A549 (cell line): ENCODE results near the gene SPSB3. TPM values are rescaled to one million over a fixed set of nuclear protein-coding genes. Genes with fewer than 3 reads are reported as not detected.

Experiments used
- ATAC-seq, 2 experiments: fragments of 200-7000 bp in 1 of 2; fragments of >200 bp in 1 of 2; cut with Nextera tagmentation in 1 of 2; cut with Tn5 transposase in 1 of 2; 3 replicates each; pipeline versions ENCODE4 v1.8.0 to v1.9.1; 2018 to 2020; ENCODE audit warnings: mild to moderate bottlenecking in 1 of 2, moderate library complexity in 1 of 2
- CTCF ChIA-PET: fragments of 300-600 bp; sonication (Branson Sonifier 250); formaldehyde crosslinking; extraction: SDS; loops from one replicate; lab custom pipeline; 2021; ENCODE audit warnings: antibody characterized with exemption, inconsistent platforms; lab: Yijun Ruan, JAX
- POLR2A ChIA-PET: fragments of 350-600 bp; formaldehyde crosslinking; extraction: SDS; loops from one replicate; lab custom pipeline; 2021; ENCODE audit warnings: antibody characterized with exemption, inconsistent platforms; lab: Yijun Ruan, JAX
- DNase-seq, 2 experiments: peaks; one replicate each; pipeline versions ENCODE4 v3.0.0 to v3.0.0-alpha.2; 2011 to 2016; ENCODE audit warnings: low read depth in 1 of 2, low spot score in 1 of 2
- FAIRE-seq: peaks from 2 replicates; lab custom pipeline; 2011; peaks lifted over from hg19 to GRCh38; lab: Jason Lieb, UNC
- H3K27ac ChIP-seq, 2 experiments: fragments of >200 bp; sonication (Bioruptor Twin); formaldehyde crosslinking; 3 replicates each; pipeline ENCODE4 v1.5.1; 2016 to 2017
- H3K4me1 ChIP-seq: fragments of >200 bp; sonication (Bioruptor Twin); formaldehyde crosslinking; 3 replicates; pipeline ENCODE4 v1.6.1; 2016
- H3K4me2 ChIP-seq: fragments of >200 bp; sonication (Bioruptor Twin); formaldehyde crosslinking; 3 replicates; pipeline ENCODE4 v1.6.1; 2016
- H3K4me3 ChIP-seq: fragments of >200 bp; sonication (Bioruptor Twin); formaldehyde crosslinking; 3 replicates; pipeline ENCODE4 v1.5.1; 2016
- H3K9me3 ChIP-seq: fragments of >200 bp; sonication (Bioruptor Twin); formaldehyde crosslinking; 3 replicates; pipeline ENCODE4 v1.6.1; 2016
- CBX2 ChIP-seq: fragments of 200-600 bp; sonication (generic); IDR thresholded peaks from 2 replicates; pipeline ENCODE4 v1.6.1; 2016; ENCODE audit warnings: low read depth, mild to moderate bottlenecking, borderline replicate concordance
- CHD2 ChIP-seq: fragments of 150-350 bp; IDR thresholded peaks from 2 replicates; pipeline ENCODE4 v1.6.1; 2014; ENCODE audit warnings: low read length; ENCODE audit not compliant: partially characterized antibody
- CHD4 ChIP-seq: fragments of 200-600 bp; sonication (generic); IDR thresholded peaks from 2 replicates; pipeline ENCODE4 v1.6.1; 2016; ENCODE audit warnings: antibody characterized with exemption, mild to moderate bottlenecking, borderline replicate concordance
- EHF ChIP-seq: fragments of 250-450 bp; sonication (Bioruptor Pico); IDR thresholded peaks from 2 replicates; pipeline ENCODE4 v1.5.0; 2020; ENCODE audit warnings: mild to moderate bottlenecking
- EHMT2 ChIP-seq: fragments of 200-600 bp; sonication (generic); IDR thresholded peaks from 2 replicates; pipeline ENCODE4 v1.6.1; 2016; ENCODE audit warnings: antibody characterized with exemption, low read depth, mild to moderate bottlenecking, moderate library complexity
- ELK1 ChIP-seq: fragments of 150-350 bp; IDR thresholded peaks from 2 replicates; pipeline ENCODE4 v1.6.1; 2014; ENCODE audit warnings: low read depth, mild to moderate bottlenecking, low read length
- EP300 ChIP-seq, 2 experiments: fragments of >200 bp; sonication (Bioruptor Twin); formaldehyde crosslinking; IDR thresholded peaks; 2 replicates in 1 of 2; 3 replicates in 1 of 2; pipeline ENCODE4 v1.6.1; 2016 to 2017
- ESRRA ChIP-seq: fragments of 150-350 bp; IDR thresholded peaks from 2 replicates; pipeline ENCODE4 v1.6.1; 2014; ENCODE audit warnings: mild to moderate bottlenecking, low read length, borderline replicate concordance
- FOSB ChIP-seq: fragments of 250-450 bp; sonication (Bioruptor Pico); IDR thresholded peaks from 2 replicates; pipeline ENCODE4 v1.5.0; 2020; ENCODE audit warnings: mild to moderate bottlenecking, moderate library complexity
- FOXS1 ChIP-seq: fragments of 250-450 bp; sonication (Bioruptor Pico); IDR thresholded peaks from 2 replicates; pipeline ENCODE4 v1.5.0; 2020; ENCODE audit warnings: mild to moderate bottlenecking, moderate library complexity
- HES2 ChIP-seq: fragments of >200 bp; sonication (Bioruptor Twin); formaldehyde crosslinking; IDR thresholded peaks from 2 replicates; pipeline ENCODE4 v1.6.1; 2016
- HEYL ChIP-seq: fragments of 250-450 bp; sonication (Bioruptor Pico); IDR thresholded peaks from 2 replicates; pipeline ENCODE4 v1.8.0; 2021; ENCODE audit warnings: mild to moderate bottlenecking, moderate library complexity
- HOXB5 ChIP-seq: fragments of 250-450 bp; sonication (Bioruptor Pico); IDR thresholded peaks from 2 replicates; pipeline ENCODE4 v1.5.0; 2020; ENCODE audit warnings: mild to moderate bottlenecking, moderate library complexity
- JUN ChIP-seq, 2 experiments: fragments of >200 bp; sonication (Bioruptor Twin); formaldehyde crosslinking; IDR thresholded peaks; 2 replicates in 1 of 2; 3 replicates in 1 of 2; pipeline ENCODE4 v1.6.1; 2016 to 2017
- JUNB ChIP-seq: fragments of >200 bp; sonication (Bioruptor Twin); formaldehyde crosslinking; IDR thresholded peaks from 2 replicates; pipeline ENCODE4 v1.6.1; 2016
- KDM1A ChIP-seq: fragments of 200-600 bp; sonication (generic); IDR thresholded peaks from 2 replicates; pipeline ENCODE4 v1.6.1; 2016; ENCODE audit warnings: low read depth, mild to moderate bottlenecking
- KDM5A ChIP-seq: fragments of 200-600 bp; sonication (generic); IDR thresholded peaks from 2 replicates; pipeline ENCODE4 v1.6.1; 2016; ENCODE audit warnings: antibody characterized with exemption, mild to moderate bottlenecking
- MAFK ChIP-seq: fragments of 450-650 bp; IDR thresholded peaks from 2 replicates; pipeline ENCODE4 v1.6.1; 2014; ENCODE audit not compliant: partially characterized antibody
- MAZ ChIP-seq: fragments of 150-350 bp; IDR thresholded peaks from 2 replicates; pipeline ENCODE4 v1.6.1; 2014; ENCODE audit warnings: antibody characterized with exemption, low read depth, low read length, borderline replicate concordance
- MYC ChIP-seq: IDR thresholded peaks from 2 replicates; pipeline ENCODE4 v1.6.1; 2012; ENCODE audit warnings: mild to moderate bottlenecking, inconsistent platforms, low read length, improper control_type of control experiment, borderline replicate concordance
- NPAS2 ChIP-seq: fragments of 250-450 bp; sonication (Bioruptor Pico); IDR thresholded peaks from 2 replicates; pipeline ENCODE4 v1.8.0; 2022; ENCODE audit warnings: mild to moderate bottlenecking, moderate library complexity, borderline replicate concordance
- PBX3 ChIP-seq: IDR thresholded peaks from 2 replicates; pipeline ENCODE4 v1.6.1; 2012
- PHF8 ChIP-seq: fragments of 200-600 bp; sonication (generic); IDR thresholded peaks from 2 replicates; pipeline ENCODE4 v1.6.1; 2016; ENCODE audit warnings: low read depth, mild to moderate bottlenecking, antibody characterized with exemption, moderate library complexity, borderline replicate concordance
- POLR2A ChIP-seq: IDR thresholded peaks from 2 replicates; pipeline ENCODE4 v1.6.1; 2012; ENCODE audit warnings: mild to moderate bottlenecking, low read length
- POLR2AphosphoS2 ChIP-seq: conservative IDR thresholded peaks from 2 replicates; pipeline ENCODE4 v1.6.1; 2012; ENCODE audit warnings: low read length, improper control_type of control experiment, inconsistent platforms
- RCOR1 ChIP-seq: fragments of 150-350 bp; IDR thresholded peaks from 2 replicates; pipeline ENCODE4 v1.6.1; 2014; ENCODE audit warnings: antibody characterized with exemption, low read length, low read depth
- RNF2 ChIP-seq: fragments of 200-600 bp; sonication (generic); IDR thresholded peaks from 2 replicates; pipeline ENCODE4 v1.6.1; 2016; ENCODE audit warnings: low read depth, mild to moderate bottlenecking, antibody characterized with exemption, moderate library complexity, borderline replicate concordance
- TFCP2L1 ChIP-seq: fragments of 250-450 bp; sonication (Bioruptor Pico); IDR thresholded peaks from 2 replicates; pipeline ENCODE4 v1.5.0; 2021; ENCODE audit warnings: mild to moderate bottlenecking
- TP53 ChIP-seq: fragments of 250-450 bp; sonication (Bioruptor Pico); IDR thresholded peaks from 2 replicates; pipeline ENCODE4 v1.5.0; 2021; ENCODE audit warnings: mild to moderate bottlenecking, moderate library complexity
- ZSCAN20 ChIP-seq: fragments of 250-450 bp; sonication (Bioruptor Pico); IDR thresholded peaks from 2 replicates; pipeline ENCODE4 v1.8.0; 2022; ENCODE audit warnings: mild to moderate bottlenecking, moderate library complexity
- WGBS: methylation state at CpG from one replicate; pipeline ENCODE4 v1.1.6; 2017; ENCODE audit errors: missing lambda C conversion rate; 5-methylcytosine and 5-hydroxymethylcytosine counted together
- polyA plus RNA-seq, 4 experiments: library from polyadenylated mRNA; depleted of rRNA in 3 of 4; stranded (reverse); fragments of >200 nt; fragmentation: RNase III in 1 of 4; extraction: RNeasy Plus Mini Kit Qiagen cat#74134 plus additional on column Dnase treatment in 1 of 4; gene quantifications; 2 replicates in 3 of 4; 3 replicates in 1 of 4; pipeline ENCODE4 v1.2.3, GENCODE V29; 2011 to 2017
- TF ChIP-seq, protein P1 (sequence below): fragments of 250-450 bp; sonication (Bioruptor Pico); IDR thresholded peaks from 2 replicates; pipeline ENCODE4 v1.5.0; 2020; ENCODE audit warnings: low read depth, mild to moderate bottlenecking, moderate library complexity
- TF ChIP-seq, protein P2 (sequence below): IDR thresholded peaks from 2 replicates; pipeline ENCODE4 v1.6.1; 2012

SPSB3 gene
- polyA plus RNA-seq, 2 of the 4 experiments (the other 2 are of a cell fraction), result 9.2 to 14.6 TPM

DNA sequence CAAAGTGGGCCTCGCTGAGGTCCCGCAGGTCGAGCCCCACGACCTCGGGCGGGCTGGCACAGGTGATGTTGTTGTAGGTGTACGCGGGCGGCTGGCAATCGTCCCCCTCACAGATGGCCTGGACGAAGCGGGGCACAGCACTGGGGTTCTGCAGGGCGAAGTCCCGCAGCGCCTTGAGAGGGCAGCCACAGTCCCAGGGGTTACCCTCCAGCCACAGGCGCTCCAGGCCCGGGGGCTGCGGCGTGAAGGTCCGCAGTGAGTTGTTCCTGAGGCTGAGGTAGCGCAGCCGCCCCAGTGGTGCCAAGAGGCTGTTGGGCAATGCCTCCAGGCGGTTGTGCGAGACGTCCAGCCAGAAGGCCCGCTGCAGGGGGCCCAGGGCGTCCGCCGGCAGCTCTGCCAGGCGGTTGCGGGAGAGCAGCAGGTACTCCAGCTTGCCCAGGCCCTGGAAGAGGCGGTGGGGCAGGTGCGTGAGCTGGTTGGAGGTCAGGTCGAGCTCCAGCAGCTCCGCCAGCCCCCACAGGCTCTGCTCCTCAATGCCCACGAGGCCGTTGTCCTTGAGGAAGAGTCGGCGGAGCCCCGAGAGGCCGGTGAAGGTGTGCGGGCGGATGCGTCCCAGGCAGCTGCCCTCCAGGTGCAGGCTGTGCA, 8.4 kb upstream of the SPSB3 start:
- Histone ChIP-seq H3K4me1 (peaks cover 5% of the 10 kb centered on the region; the same call in 1 of the 3 replicates), H3K4me3 (no peak overlapping the region), H3K9me3 (no peaks in the 10 kb centered on the region), H3K4me2 (no peak overlapping the region), H3K27ac (no peak overlapping the region)
- POLR2A ChIA-PET, result interaction anchor here (1.9 kb wide), 1 partner anchor 8 kb away, joined by 11 read pairs; the partner anchor contains the start of genes NUBP2 and SPSB3
- no peak for TF ChIP-seq POLR2A
- TF ChIP-seq, protein P1, sequence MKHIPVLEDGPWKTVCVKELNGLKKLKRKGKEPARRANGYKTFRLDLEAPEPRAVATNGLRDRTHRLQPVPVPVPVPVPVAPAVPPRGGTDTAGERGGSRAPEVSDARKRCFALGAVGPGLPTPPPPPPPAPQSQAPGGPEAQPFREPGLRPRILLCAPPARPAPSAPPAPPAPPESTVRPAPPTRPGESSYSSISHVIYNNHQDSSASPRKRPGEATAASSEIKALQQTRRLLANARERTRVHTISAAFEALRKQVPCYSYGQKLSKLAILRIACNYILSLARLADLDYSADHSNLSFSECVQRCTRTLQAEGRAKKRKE (CRISPR knock-in tag), result no peak
- no peak for TF ChIP-seq MAZ
- no peak for TF ChIP-seq EHMT2
- TF ChIP-seq, protein P2, sequence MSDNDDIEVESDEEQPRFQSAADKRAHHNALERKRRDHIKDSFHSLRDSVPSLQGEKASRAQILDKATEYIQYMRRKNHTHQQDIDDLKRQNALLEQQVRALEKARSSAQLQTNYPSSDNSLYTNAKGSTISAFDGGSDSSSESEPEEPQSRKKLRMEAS, result no peak
- no peak for TF ChIP-seq RNF2
- no peak for TF ChIP-seq KDM1A
- TF ChIP-seq EHF (CRISPR knock-in tag), result no peak
- TF ChIP-seq CHD2, result no peak
- TF ChIP-seq HOXB5 (CRISPR knock-in tag), result no peak
- TF ChIP-seq ZSCAN20, result no peak
- no peak for TF ChIP-seq FOXS1 (CRISPR knock-in tag)
- 95% methylated on average over 23 of the region's 44 CpGs for WGBS
- FAIRE-seq (no peak), ATAC-seq (no peak), DNase-seq (no peak)
- CTCF ChIA-PET, result interaction anchor here (0.8 kb wide), 1 partner anchor 11 kb away, joined by 3 read pairs; no protein-coding TSS in a partner anchor

GRCh38 chr16:1790261-1790610, 7.9 kb upstream of the SPSB3 start:
- ATAC-seq, result no peak
- DNase-seq, result no peak
- POLR2A ChIA-PET, result no interaction called here
- H3K4me1 ChIP-seq, result peaks cover 5% of the 10 kb centered on the region; the same call in 1 of the 3 replicates
- 94% methylated on average over 13 of the region's 15 CpGs for WGBS
- no peak overlapping the region for H3K4me2 ChIP-seq
- no peak overlapping the region for H3K27ac ChIP-seq
- CTCF ChIA-PET, result interaction anchor here (0.8 to 1.4 kb wide), 2 partner anchors 11 to 13 kb away, joined by 3 read pairs; no protein-coding TSS in a partner anchor
- FAIRE-seq, result no peak
- no peak overlapping the region for H3K4me3 ChIP-seq
- no peak for TF ChIP-seq ESRRA
- TF ChIP-seq CHD4, result no peak
- TF ChIP-seq POLR2AphosphoS2, result no peak
- TF ChIP-seq MAFK, result no peak
- TF ChIP-seq EHMT2, result no peak
- no peak for TF ChIP-seq RCOR1
- TF ChIP-seq TFCP2L1 (CRISPR knock-in tag), result no peak
- no peak for TF ChIP-seq JUNB
- TF ChIP-seq EP300 (IDR thresholded peaks at IDR 0.05), result no peak
- no peaks in the 10 kb centered on the region for H3K9me3 ChIP-seq

- no peak for ATAC-seq
- no peak for DNase-seq
- WGBS, result 98% methylated on average over 7 of the region's 25 CpGs
- H3K4me2 ChIP-seq, result no peak overlapping the region
- H3K4me1 ChIP-seq, result peaks cover 5% of the 10 kb centered on the region; the same call in 1 of the 3 replicates
- no peak overlapping the region for H3K4me3 ChIP-seq
- ChIA-PET CTCF (interaction anchor here (1.4 kb wide), 1 partner anchor 12 kb away, joined by 3 read pairs; no protein-coding TSS in a partner anchor), POLR2A (no interaction called here)
- FAIRE-seq, result no peak
- H3K27ac ChIP-seq, result no peak overlapping the region
- H3K9me3 ChIP-seq, result no peaks in the 10 kb centered on the region
- TF ChIP-seq JUN (IDR thresholded peaks at IDR 0.05) (no peak), KDM5A (no peak), HES2 (no peak), MAFK (no peak), FOSB (CRISPR knock-in tag) (no peak), HEYL (CRISPR knock-in tag) (no peak), NPAS2 (CRISPR knock-in tag) (no peak), MYC (no peak), JUNB (no peak), POLR2AphosphoS2 (no peak), TP53 (CRISPR knock-in tag) (no peak), ELK1 (no peak), CBX2 (no peak), PBX3 (no peak), PHF8 (no peak)
These were observed 7.3 kb upstream of the SPSB3 start for GRCh38 chr16:1789643-1790045.
